A549 (cell line): ENCODE data around the gene TRIM27. TPM values are rescaled to one million over a fixed set of nuclear protein-coding genes. Genes with fewer than 3 reads are reported as not detected.

Experiments
- ATAC-seq, 2 experiments: fragments of 200-7000 bp in 1 of 2; fragments of >200 bp in 1 of 2; cut with Nextera tagmentation in 1 of 2; cut with Tn5 transposase in 1 of 2; 3 replicates each; pipeline versions ENCODE4 v1.8.0 to v1.9.1; 2018 to 2020; ENCODE audit warnings: mild to moderate bottlenecking in 1 of 2, moderate library complexity in 1 of 2
- CTCF ChIA-PET: fragments of 300-600 bp; sonication (Branson Sonifier 250); formaldehyde crosslinking; extraction: SDS; loops from one replicate; lab custom pipeline; 2021; ENCODE audit warnings: antibody characterized with exemption, inconsistent platforms; lab: Yijun Ruan, JAX
- POLR2A ChIA-PET: fragments of 350-600 bp; formaldehyde crosslinking; extraction: SDS; loops from one replicate; lab custom pipeline; 2021; ENCODE audit warnings: antibody characterized with exemption, inconsistent platforms; lab: Yijun Ruan, JAX
- DNase-seq, 2 experiments: peaks; one replicate each; pipeline versions ENCODE4 v3.0.0 to v3.0.0-alpha.2; 2011 to 2016; ENCODE audit warnings: low read depth in 1 of 2, low spot score in 1 of 2
- FAIRE-seq: peaks from 2 replicates; lab custom pipeline; 2011; peaks lifted over from hg19 to GRCh38; lab: Jason Lieb, UNC
- H3K27ac ChIP-seq, 2 experiments: fragments of >200 bp; sonication (Bioruptor Twin); formaldehyde crosslinking; 3 replicates each; pipeline ENCODE4 v1.5.1; 2016 to 2017
- H3K4me1 ChIP-seq: fragments of >200 bp; sonication (Bioruptor Twin); formaldehyde crosslinking; 3 replicates; pipeline ENCODE4 v1.6.1; 2016
- H3K4me2 ChIP-seq: fragments of >200 bp; sonication (Bioruptor Twin); formaldehyde crosslinking; 3 replicates; pipeline ENCODE4 v1.6.1; 2016
- H3K4me3 ChIP-seq: fragments of >200 bp; sonication (Bioruptor Twin); formaldehyde crosslinking; 3 replicates; pipeline ENCODE4 v1.5.1; 2016
- H3K9me3 ChIP-seq: fragments of >200 bp; sonication (Bioruptor Twin); formaldehyde crosslinking; 3 replicates; pipeline ENCODE4 v1.6.1; 2016
- ATOH8 ChIP-seq: fragments of 250-450 bp; sonication (Bioruptor Pico); IDR thresholded peaks from 2 replicates; pipeline ENCODE4 v1.5.0; 2020; ENCODE audit warnings: low read depth, mild to moderate bottlenecking, moderate library complexity
- CBX2 ChIP-seq: fragments of 200-600 bp; sonication (generic); IDR thresholded peaks from 2 replicates; pipeline ENCODE4 v1.6.1; 2016; ENCODE audit warnings: low read depth, mild to moderate bottlenecking, borderline replicate concordance
- CEBPB ChIP-seq, 2 experiments: fragments of >200 bp in 1 of 2; sonication (Bioruptor Twin) in 1 of 2; formaldehyde crosslinking in 1 of 2; IDR thresholded peaks; 2 replicates each; pipeline ENCODE4 v1.6.1; 2012 to 2016
- CHD2 ChIP-seq: fragments of 150-350 bp; IDR thresholded peaks from 2 replicates; pipeline ENCODE4 v1.6.1; 2014; ENCODE audit warnings: low read length; ENCODE audit not compliant: partially characterized antibody
- EHMT2 ChIP-seq: fragments of 200-600 bp; sonication (generic); IDR thresholded peaks from 2 replicates; pipeline ENCODE4 v1.6.1; 2016; ENCODE audit warnings: antibody characterized with exemption, low read depth, mild to moderate bottlenecking, moderate library complexity
- EP300 ChIP-seq, 2 experiments: fragments of >200 bp; sonication (Bioruptor Twin); formaldehyde crosslinking; IDR thresholded peaks; 2 replicates in 1 of 2; 3 replicates in 1 of 2; pipeline ENCODE4 v1.6.1; 2016 to 2017
- HEYL ChIP-seq: fragments of 250-450 bp; sonication (Bioruptor Pico); IDR thresholded peaks from 2 replicates; pipeline ENCODE4 v1.8.0; 2021; ENCODE audit warnings: mild to moderate bottlenecking, moderate library complexity
- HMGXB4 ChIP-seq: fragments of 250-450 bp; sonication (Bioruptor Pico); IDR thresholded peaks from 2 replicates; pipeline ENCODE4 v1.5.0; 2021; ENCODE audit warnings: mild to moderate bottlenecking, moderate library complexity, borderline replicate concordance
- HOXB5 ChIP-seq: fragments of 250-450 bp; sonication (Bioruptor Pico); IDR thresholded peaks from 2 replicates; pipeline ENCODE4 v1.5.0; 2020; ENCODE audit warnings: mild to moderate bottlenecking, moderate library complexity
- JUN ChIP-seq, 2 experiments: fragments of >200 bp; sonication (Bioruptor Twin); formaldehyde crosslinking; IDR thresholded peaks; 2 replicates in 1 of 2; 3 replicates in 1 of 2; pipeline ENCODE4 v1.6.1; 2016 to 2017
- MAX ChIP-seq: IDR thresholded peaks from 2 replicates; pipeline ENCODE4 v1.6.1; 2012
- MYC ChIP-seq: IDR thresholded peaks from 2 replicates; pipeline ENCODE4 v1.6.1; 2012; ENCODE audit warnings: mild to moderate bottlenecking, inconsistent platforms, low read length, improper control_type of control experiment, borderline replicate concordance
- NR3C1 ChIP-seq: fragments of >200 bp; sonication (Bioruptor Twin); formaldehyde crosslinking; IDR thresholded peaks from 3 replicates; pipeline ENCODE4 v1.6.1; 2017
- PBX3 ChIP-seq: IDR thresholded peaks from 2 replicates; pipeline ENCODE4 v1.6.1; 2012
- POLR2AphosphoS2 ChIP-seq: conservative IDR thresholded peaks from 2 replicates; pipeline ENCODE4 v1.6.1; 2012; ENCODE audit warnings: low read length, improper control_type of control experiment, inconsistent platforms
- RAD21 ChIP-seq, 2 experiments: fragments of >200 bp in 1 of 2; sonication (Bioruptor Twin) in 1 of 2; formaldehyde crosslinking in 1 of 2; IDR thresholded peaks in 1 of 2; conservative IDR thresholded peaks in 1 of 2; 2 replicates in 1 of 2; 3 replicates in 1 of 2; pipeline ENCODE4 v1.6.1; 2012 to 2018; ENCODE audit warnings: inconsistent platforms in 1 of 2
- RARB ChIP-seq: fragments of 250-450 bp; sonication (Bioruptor Pico); IDR thresholded peaks from 2 replicates; pipeline ENCODE4 v1.8.0; 2021; ENCODE audit warnings: mild to moderate bottlenecking, moderate library complexity
- SMC3 ChIP-seq: fragments of >200 bp; sonication (Bioruptor Twin); formaldehyde crosslinking; IDR thresholded peaks from 3 replicates; pipeline ENCODE4 v1.6.1; 2018; ENCODE audit warnings: inconsistent platforms
- USF2 ChIP-seq: fragments of 450-650 bp; IDR thresholded peaks from 2 replicates; pipeline ENCODE4 v1.6.1; 2014; ENCODE audit warnings: antibody characterized with exemption
- WGBS: methylation state at CpG from one replicate; pipeline ENCODE4 v1.1.6; 2017; ENCODE audit errors: missing lambda C conversion rate; 5-methylcytosine and 5-hydroxymethylcytosine counted together
- polyA plus RNA-seq, 4 experiments: library from polyadenylated mRNA; depleted of rRNA in 3 of 4; stranded (reverse); fragments of >200 nt; fragmentation: RNase III in 1 of 4; extraction: RNeasy Plus Mini Kit Qiagen cat#74134 plus additional on column Dnase treatment in 1 of 4; gene quantifications; 2 replicates in 3 of 4; 3 replicates in 1 of 4; pipeline ENCODE4 v1.2.3, GENCODE V29; 2011 to 2017

The TRIM27 gene
- polyA plus RNA-seq, 2 of the 4 experiments (the other 2 are of a cell fraction) = 27.8 to 50.1 TPM

GRCh38 chr6:28863604-28864325 is 60.0 kb downstream of the TRIM27 start (continued):
- TF ChIP-seq EP300 (IDR thresholded peaks at IDR 0.05) = no peak
- no peak for TF ChIP-seq CHD2
- TF ChIP-seq RARB (CRISPR knock-in tag) = no peak
- TF ChIP-seq HOXB5 (CRISPR knock-in tag) = no peak
- TF ChIP-seq RAD21 (conservative IDR thresholded peaks at IDR 0.05 in 1 of 2, IDR thresholded peaks at IDR 0.05 in 1 of 2) = peak in 1 of 2 experiments; percentile 46; a peak in 2 of 5 replicates
- TF ChIP-seq HMGXB4 (CRISPR knock-in tag) = 0 out of 2 replicates have a peak, but pooled peaks have one; percentile 26
- TF ChIP-seq POLR2AphosphoS2 = no peak
- TF ChIP-seq USF2 = no peak
- TF ChIP-seq ATOH8 (CRISPR knock-in tag) = no peak
- TF ChIP-seq MAX = peak; percentile 83
- TF ChIP-seq PBX3 = no peak
- no peak for TF ChIP-seq NR3C1
- TF ChIP-seq JUN (IDR thresholded peaks at IDR 0.05) = peak in 1 of 2 experiments; percentile 43; a peak in 1 of 5 replicates
- TF ChIP-seq CEBPB (IDR thresholded peaks at IDR 0.05) = peak in 1 of 2 experiments; percentile 51; a peak in 1 of 4 replicates
- TF ChIP-seq SMC3 = peak; percentile 33; the same call in 1 of the 3 replicates

GRCh38 chr6:28862077-28862476 is 61.7 kb downstream of the TRIM27 start:
- no peak overlapping the region for H3K4me2 ChIP-seq
- DNase-seq (no peak), FAIRE-seq (no peak), ATAC-seq (no peak)
- POLR2A ChIA-PET = no interaction called here
- H3K27ac ChIP-seq = no peak overlapping the region
- H3K4me3 ChIP-seq = no peak overlapping the region
- no peak for TF ChIP-seq CBX2
- no peak for TF ChIP-seq HEYL (CRISPR knock-in tag)
- TF ChIP-seq EHMT2 = no peak
- no peak for TF ChIP-seq MYC
- TF ChIP-seq EP300 (IDR thresholded peaks at IDR 0.05) = no peak
- TF ChIP-seq ATOH8 (CRISPR knock-in tag) = no peak
- no peak for TF ChIP-seq POLR2AphosphoS2
- H3K4me1 ChIP-seq = peaks cover 3% of the 10 kb centered on the region; the same call in 2 of the 3 replicates
- CTCF ChIA-PET = interaction anchor here (8.3 kb wide), 1 partner anchor 22 kb away, joined by 83 read pairs; no protein-coding TSS in a partner anchor
- no peaks in the 10 kb centered on the region; the same call in 2 of the 3 replicates for H3K9me3 ChIP-seq
- WGBS = 72% methylated on average over 10 of the region's 10 CpGs
